HepG2 (cell line): ENCODE results near the gene PTPRM. TPM values are rescaled to one million over a fixed set of nuclear protein-coding genes. Genes with fewer than 3 reads are reported as not detected.

Experiments
- ATAC-seq: fragments of 200-7000 bp; cut with Tn5 transposase; 3 replicates; pipeline ENCODE4 v1.9.1; 2020; ENCODE audit warnings: mild to moderate bottlenecking, moderate library complexity
- BruUV-seq: library from RNA; stranded (reverse); fragments of 400-500 nt; replicated peaks from 2 replicates; lab custom pipeline; 2021; lab: Mats Ljungman, UMichigan
- CTCF ChIA-PET: fragments of 300-600 bp; formaldehyde crosslinking; extraction: SDS; loops from one replicate; lab custom pipeline; 2021; ENCODE audit warnings: low total read pairs, inconsistent platforms, low intra/inter-chr PET ratio; lab: Yijun Ruan, JAX
- POLR2A ChIA-PET: fragments of 350-600 bp; sonication (Branson Sonifier 250); formaldehyde crosslinking; loops from one replicate; lab custom pipeline; 2020; ENCODE audit warnings: antibody characterized with exemption, inconsistent platforms; lab: Yijun Ruan, JAX
- DNase-seq: peaks from one replicate; pipeline ENCODE4 v3.0.0-alpha.2; 2015; ENCODE audit warnings: low spot score
- FAIRE-seq: peaks from 3 replicates; lab custom pipeline; 2011; peaks lifted over from hg19 to GRCh38; lab: Jason Lieb, UNC
- H2AFZ ChIP-seq: one replicate; pipeline ENCODE4 v1.6.1; 2011; ENCODE audit warnings: low read length, inconsistent platforms
- H3K27ac ChIP-seq: fragments of 300-600 bp; 3 replicates; pipeline ENCODE4 v1.8.0; 2011; ENCODE audit warnings: mixed run types, mild to moderate bottlenecking, mixed read lengths, low read length, inconsistent platforms; ENCODE audit not compliant: insufficient read depth; ENCODE audit errors: extremely low read length
- H3K27me3 ChIP-seq, 2 experiments: fragments of 200-600 bp in 1 of 2; 2 replicates in 1 of 2; 3 replicates in 1 of 2; pipeline versions ENCODE4 v1.6.0 to v1.8.0; 2011; ENCODE audit warnings: low read length in 2 of 2, mild to moderate bottlenecking in 2 of 2, moderate library complexity in 2 of 2, inconsistent platforms in 1 of 2; ENCODE audit not compliant: insufficient read depth in 2 of 2, control insufficient read depth in 1 of 2
- H3K36me3 ChIP-seq, 2 experiments: fragments of 200-600 bp in 1 of 2; replicated peaks in 1 of 2; 2 replicates in 1 of 2; 3 replicates in 1 of 2; pipeline versions ENCODE4 v1.5.1 to v1.8.0; 2011; ENCODE audit warnings: low read length in 2 of 2, inconsistent platforms in 1 of 2; ENCODE audit not compliant: insufficient read depth in 2 of 2, control insufficient read depth in 1 of 2
- H3K4me1 ChIP-seq: 2 replicates; pipeline ENCODE4 v1.5.1; 2012; ENCODE audit warnings: low read length, inconsistent platforms; ENCODE audit not compliant: insufficient read depth
- H3K4me2 ChIP-seq: 2 replicates; pipeline ENCODE4 v1.6.0; 2011; ENCODE audit warnings: low read depth, low read length, inconsistent platforms
- H3K4me3 ChIP-seq, 3 experiments: fragments of 200-600 bp in 1 of 3; sonication (generic), shearing (Covaris generic) in 1 of 3; replicated peaks in 1 of 3; 2 replicates each; pipeline ENCODE4 v1.5.1; 2011 to 2016; ENCODE audit warnings: low read length in 3 of 3, inconsistent platforms in 2 of 3, low read depth in 2 of 3, mild to moderate bottlenecking in 2 of 3, control low read depth in 1 of 3, mixed read lengths in 1 of 3; ENCODE audit not compliant: insufficient read depth in 1 of 3
- H3K79me2 ChIP-seq: one replicate; pipeline ENCODE4 v1.6.1; 2011; ENCODE audit warnings: low read length, inconsistent platforms; ENCODE audit not compliant: insufficient read depth
- H3K9ac ChIP-seq: 2 replicates; pipeline ENCODE4 v1.6.0; 2011; ENCODE audit warnings: mild to moderate bottlenecking, low read depth, low read length, inconsistent platforms; ENCODE audit not compliant: insufficient read depth
- H3K9me3 ChIP-seq: 2 replicates; pipeline ENCODE4 v1.5.1; 2012; ENCODE audit warnings: mild to moderate bottlenecking, low read length
- H4K20me1 ChIP-seq: 2 replicates; pipeline ENCODE4 v1.6.0; 2011; ENCODE audit warnings: inconsistent platforms, mild to moderate bottlenecking, low read length, moderate library complexity; ENCODE audit not compliant: insufficient read depth
- GRHL1 ChIP-seq: sonication (generic); formaldehyde crosslinking; conservative IDR thresholded peaks from 2 replicates; pipeline ENCODE4 v1.8.0; 2022; ENCODE audit warnings: missing genetic modification reagents
- HNF1A ChIP-seq, 2 experiments: sonication (generic) in 1 of 2; formaldehyde crosslinking in 1 of 2; IDR thresholded peaks; 2 replicates each; pipeline versions ENCODE4 v1.4.0 to v1.6.1; 2016 to 2020; ENCODE audit warnings: borderline replicate concordance in 1 of 2, low read depth in 1 of 2, mild to moderate bottlenecking in 1 of 2, missing genetic modification reagents in 1 of 2
- MAFK ChIP-seq, 2 experiments: IDR thresholded peaks in 1 of 2; conservative IDR thresholded peaks in 1 of 2; 2 replicates each; pipeline ENCODE4 v1.6.1; 2011; ENCODE audit warnings: improper control_type of control experiment in 2 of 2, low read length in 2 of 2
- RELA ChIP-seq: sonication (generic); formaldehyde crosslinking; IDR thresholded peaks from 2 replicates; pipeline ENCODE4 v1.4.0; 2020; ENCODE audit warnings: missing genetic modification reagents
- SALL1 ChIP-seq: sonication (generic); formaldehyde crosslinking; IDR thresholded peaks from 2 replicates; pipeline ENCODE4 v1.8.0; 2022; ENCODE audit warnings: mild to moderate bottlenecking, missing genetic modification reagents
- ZBTB7B ChIP-seq: sonication (generic); formaldehyde crosslinking; IDR thresholded peaks from 2 replicates; pipeline ENCODE4 v1.4.0; 2020; ENCODE audit warnings: missing genetic modification reagents
- WGBS: methylation state at CpG from one replicate; pipeline ENCODE4 v1.1.6; 2017; ENCODE audit warnings: low lambda C conversion rate; 5-methylcytosine and 5-hydroxymethylcytosine counted together
- in situ Hi-C: cut with HindIII; loops from 2 replicates; pipeline ENCODE4 v1.10.0; 2017; ENCODE audit warnings: low pct_unique_long_range_greater_than_20kb; ENCODE audit not compliant: extremely low pct_ligation_motif_present
- intact Hi-C: fragments of 100-400 bp; cut with micrococcal nuclease; formaldehyde crosslinking; loops from one replicate; pipeline ENCODE4 v1.10.0; 2022; ENCODE audit not compliant: unreplicated experiment
- polyA plus RNA-seq, 8 experiments: library from polyadenylated mRNA; depleted of rRNA in 3 of 8; stranded (reverse) in 7 of 8; unstranded in 1 of 8; fragments of >200 nt; fragmentation: Illumina TruSeq in 4 of 8; extraction: Trizol in 4 of 8; gene quantifications; 2 replicates each; pipeline versions ENCODE4 v1.2.1 to v1.2.3, GENCODE V29; 2011 to 2016; ENCODE audit warnings: low read depth in 4 of 8, missing spikeins in 1 of 8, mixed read lengths in 1 of 8; ENCODE audit not compliant: insufficient read depth in 1 of 8
- total RNA-seq, 5 experiments: library from RNA; depleted of rRNA; stranded (reverse); fragments of >200 nt; fragmentation: Illumina TruSeq; extraction: Trizol; gene quantifications; 2 replicates each; pipeline ENCODE4 v1.2.3, GENCODE V29; 2016; ENCODE audit warnings: low read depth in 1 of 5

PTPRM gene
- total and polyA plus RNA-seq, 2 of the 13 experiments (the other 11 are each of a cell fraction or from before 2014, with no cell fraction given): 12.6 to 108 TPM

DNA sequence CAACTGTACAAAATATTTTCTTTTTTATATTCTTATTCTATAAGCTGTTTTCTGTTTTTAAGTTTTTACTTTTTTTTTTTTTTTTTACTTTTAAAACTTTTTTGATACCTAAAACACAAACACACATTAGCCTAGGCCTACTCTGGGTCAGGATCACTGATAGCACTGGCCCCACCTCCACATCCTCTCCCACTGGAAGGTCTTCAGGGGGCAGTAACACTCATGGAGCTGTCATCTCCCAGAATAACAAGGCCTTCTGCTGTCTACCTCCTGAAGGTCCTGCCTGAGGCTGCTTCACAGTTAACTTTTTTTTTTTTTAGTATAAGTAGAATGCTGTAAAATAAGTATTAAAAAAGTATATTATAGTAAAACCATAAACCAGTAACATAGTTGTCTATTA, 415.1 kb downstream of the PTPRM start (continued):
- TF ChIP-seq RELA (CRISPR knock-in tag): no peak
- no peak for TF ChIP-seq ZBTB7B (CRISPR knock-in tag)
- no peak for TF ChIP-seq HNF1A (IDR thresholded peaks at IDR 0.05; ENCODE audit: low read depth)
- TF ChIP-seq HNF1A (CRISPR knock-in tag; IDR thresholded peaks at IDR 0.05; ENCODE audit: borderline replicate concordance): no peak

- CTCF ChIA-PET: no interaction called here
- in situ Hi-C loops (no loop called here), intact Hi-C loops (loop anchor here (10.0 kb wide), 1 partner anchor 193 kb away; no protein-coding TSS in a partner anchor)
- H3K4me2 ChIP-seq: no peak overlapping the region
- WGBS: 93% methylated on average over 3 of the region's 3 CpGs
- no peak overlapping the region for H2AFZ ChIP-seq
- no peaks in the 10 kb centered on the region for H3K9me3 ChIP-seq
- no peak overlapping the region for H3K9ac ChIP-seq
- DNase-seq: no peak
- no peaks in the 10 kb centered on the region for H3K36me3 ChIP-seq
- POLR2A ChIA-PET: no interaction called here
- H3K27ac ChIP-seq: no peak overlapping the region
- H3K27me3 ChIP-seq: no peaks in the 10 kb centered on the region
- H3K4me3 ChIP-seq: no peak overlapping the region
- TF ChIP-seq MAFK (conservative IDR thresholded peaks at IDR 0.05 in 1 of 2, IDR thresholded peaks at IDR 0.05 in 1 of 2; ENCODE audit: low read length in 2 of 2) (peak in 1 of 2 experiments; percentile 57; a peak in 2 of 4 replicates), SALL1 (CRISPR knock-in tag) (no peak), GRHL1 (CRISPR knock-in tag) (no peak)
- no peaks in the 10 kb centered on the region for H4K20me1 ChIP-seq
- H3K4me1 ChIP-seq: peaks cover 10% of the 10 kb centered on the region
- no peak for ATAC-seq
- H3K79me2 ChIP-seq: no peaks in the 10 kb centered on the region
- no peak for FAIRE-seq
- no TSS peak for BruUV-seq
These were observed 420.3 kb downstream of the PTPRM start for GRCh38 chr18:7987284-7987976.
